Measurements from ENCODE around the gene NKX1-2.

Gene NKX1-2

GRCh38 chr10:124476043-124476725, 26.3 kb upstream of the NKX1-2 start:
- intact Hi-C loops (cut with DNase I), result no loop called here
- DNase-seq, result peak in 2 of 10 donors; percentile 24 to 61

- peak in 1 of 10 donors; percentile 35 for DNase-seq
- intact Hi-C loops (cut with DNase I), result no loop called here
These were observed 24.8 kb upstream of the NKX1-2 start for GRCh38 chr10:124474514-124475070.

- DNase-seq, result peak in 1 of 10 donors; percentile 46
These were observed 23.2 kb upstream of the NKX1-2 start for GRCh38 chr10:124473070-124473469.

DNA sequence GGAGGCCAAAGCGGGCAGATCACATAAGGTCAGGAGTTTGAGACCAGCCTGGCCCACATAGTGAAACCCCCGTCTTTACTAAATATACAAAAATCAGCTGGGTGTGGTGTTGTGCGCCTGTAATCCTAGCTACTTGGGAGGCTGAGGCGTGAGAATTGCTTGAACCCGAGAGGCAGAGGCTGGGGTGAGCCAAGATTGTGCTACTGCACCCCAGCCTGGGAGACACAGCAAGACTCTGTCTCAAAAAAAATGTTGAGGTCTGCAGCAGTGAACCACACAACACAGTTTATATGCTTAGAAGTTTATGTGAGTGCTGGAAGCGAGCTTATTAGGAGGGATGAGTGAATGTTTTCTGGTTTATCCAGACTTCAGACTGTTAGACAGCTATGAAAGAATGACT, 22.2 kb upstream of the NKX1-2 start:
- no peak for DNase-seq
- intact Hi-C loops (cut with DNase I), result no loop called here

More at GRCh38 chr10:124473070-124473469, 23.2 kb upstream of the NKX1-2 start:
- intact Hi-C loops (cut with DNase I), result no loop called here

- DNase-seq, result peak in 1 of 10 donors; percentile 67
- intact Hi-C loops (cut with DNase I), result no loop called here
These were observed 21.0 kb upstream of the NKX1-2 start for GRCh38 chr10:124470544-124471434.

DNA sequence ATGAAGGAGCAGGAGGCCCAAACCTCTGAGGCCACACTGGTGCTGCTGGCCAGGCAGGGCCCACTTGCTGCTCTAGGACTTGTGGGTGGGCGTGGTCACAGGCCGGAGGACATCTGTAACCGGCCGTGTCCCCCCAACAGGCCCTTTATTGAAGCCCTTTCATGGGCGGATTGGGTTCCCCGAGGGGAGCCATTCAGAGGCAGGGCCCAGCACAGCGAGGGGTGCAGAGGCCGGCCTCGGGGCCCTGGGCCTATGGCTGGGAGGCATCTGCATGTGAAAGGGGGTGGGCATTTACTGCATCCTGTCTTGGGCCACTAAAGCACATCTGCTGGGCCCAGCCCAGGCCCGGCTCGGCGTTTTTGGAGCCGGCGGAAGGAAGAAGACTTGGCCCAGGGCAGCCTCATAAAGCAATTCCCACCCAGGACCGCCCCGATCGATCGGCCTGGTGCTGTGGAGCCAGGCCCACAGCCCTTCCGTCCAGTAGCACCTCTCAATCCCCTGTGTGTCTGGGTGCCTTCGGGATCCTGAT, 20.2 kb upstream of the NKX1-2 start:
- intact Hi-C loops (cut with DNase I), result no loop called here
- peak in 2 of 10 donors; percentile 67 to 72 for DNase-seq

- intact Hi-C loops (cut with DNase I), result no loop called here
- DNase-seq, result peak in 2 of 10 donors; percentile 21 to 62
These were observed 18.8 kb upstream of the NKX1-2 start for GRCh38 chr10:124468624-124469023.

DNA sequence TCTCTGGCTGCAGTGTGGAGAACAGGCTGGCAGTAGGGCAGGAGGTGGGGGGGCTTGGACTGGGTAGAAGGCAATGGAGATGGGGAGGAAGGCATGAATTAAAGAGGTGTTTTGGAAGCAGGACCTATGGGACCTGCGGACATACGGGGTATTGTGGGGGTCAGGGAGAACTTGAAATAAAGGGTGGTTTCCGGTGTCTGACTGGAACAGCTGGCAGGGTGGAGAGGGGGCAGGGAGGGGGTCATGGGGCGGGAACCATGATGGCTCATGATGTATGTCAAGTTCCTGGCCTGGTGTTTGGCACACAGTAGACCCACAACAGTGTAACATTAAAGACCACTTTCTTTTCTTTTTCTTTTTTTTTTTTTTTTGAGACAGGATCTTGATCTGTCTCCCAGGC, 17.3 kb upstream of the NKX1-2 start:
- peak in 1 of 10 donors; percentile 13 for DNase-seq
- intact Hi-C loops (cut with DNase I), result no loop called here

DNA sequence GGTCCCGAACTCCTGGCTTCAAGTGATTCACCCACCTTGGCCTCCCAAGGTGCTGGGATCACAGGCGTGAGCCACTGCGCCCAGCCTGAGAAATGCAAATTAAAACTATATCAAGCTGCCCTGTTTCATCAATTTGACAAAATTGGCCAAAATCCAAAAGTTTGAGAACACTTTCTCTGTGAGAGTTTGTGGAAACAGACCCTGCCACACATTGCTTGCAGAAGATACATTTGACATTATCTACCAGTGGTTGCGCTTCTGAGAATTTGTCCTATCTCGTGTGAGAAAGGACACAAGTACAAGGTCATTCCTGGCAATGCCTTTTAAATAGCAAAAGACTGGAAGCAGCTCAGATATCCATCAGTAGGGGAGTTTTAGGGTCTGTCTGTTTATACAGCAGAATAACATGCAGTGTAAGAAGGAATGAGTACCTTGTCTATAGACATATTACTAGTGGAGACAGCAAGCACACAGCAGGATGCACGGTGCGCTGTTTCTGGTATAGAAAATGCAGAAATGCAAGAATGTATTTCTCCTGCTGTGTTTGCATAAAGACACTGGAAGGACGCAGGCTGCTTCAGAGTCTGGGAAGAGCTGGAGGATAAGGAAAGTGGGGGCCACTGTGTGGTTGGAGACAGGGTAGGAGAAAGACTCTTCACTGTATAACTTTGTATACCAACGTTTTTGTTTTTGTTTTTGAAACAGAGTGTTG, 16.1 kb upstream of the NKX1-2 start:
- no peak for DNase-seq

DNA sequence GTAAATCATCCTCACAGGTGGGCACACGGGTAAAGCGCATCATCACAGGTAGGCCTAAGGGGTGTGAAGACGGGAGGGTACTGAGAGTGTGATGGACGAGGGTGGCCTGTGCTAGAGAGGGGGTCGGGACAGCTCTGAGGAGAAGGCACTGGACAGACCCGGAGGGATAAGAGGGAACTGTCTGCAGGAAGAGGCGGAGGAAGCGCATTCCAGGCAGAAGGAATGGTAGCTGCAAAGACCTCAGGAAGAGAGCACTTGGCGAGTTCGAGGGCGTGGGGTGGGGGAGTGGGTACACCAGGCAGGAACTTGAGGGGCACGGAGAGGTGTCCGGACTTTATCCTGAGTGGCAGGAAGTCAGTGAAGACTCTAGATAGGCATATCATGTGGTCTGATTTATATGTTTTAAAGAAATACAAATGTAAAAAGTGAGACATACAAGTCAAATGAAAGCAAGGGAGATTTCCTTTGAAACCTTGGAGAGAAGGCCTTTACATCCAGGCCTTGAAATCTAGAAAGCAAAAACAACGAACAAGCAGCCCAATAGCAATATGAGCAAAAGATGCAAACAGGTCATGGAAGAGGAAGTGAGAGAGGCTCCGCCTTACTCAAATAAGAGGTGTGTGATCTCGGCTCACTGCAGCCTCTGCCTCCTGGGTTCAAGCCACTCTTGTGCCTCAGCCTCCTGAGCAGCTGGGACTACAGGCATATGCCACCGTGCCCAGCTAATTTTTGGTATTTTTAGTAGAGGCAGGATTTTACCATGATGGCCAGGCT, 15.4 kb upstream of the NKX1-2 start:
- intact Hi-C loops (cut with DNase I), result no loop called here
- peak in 1 of 10 donors; percentile 57 for DNase-seq

More for the DNA sequence above, 16.1 kb upstream of the NKX1-2 start:
- intact Hi-C loops (cut with DNase I), result no loop called here

DNA sequence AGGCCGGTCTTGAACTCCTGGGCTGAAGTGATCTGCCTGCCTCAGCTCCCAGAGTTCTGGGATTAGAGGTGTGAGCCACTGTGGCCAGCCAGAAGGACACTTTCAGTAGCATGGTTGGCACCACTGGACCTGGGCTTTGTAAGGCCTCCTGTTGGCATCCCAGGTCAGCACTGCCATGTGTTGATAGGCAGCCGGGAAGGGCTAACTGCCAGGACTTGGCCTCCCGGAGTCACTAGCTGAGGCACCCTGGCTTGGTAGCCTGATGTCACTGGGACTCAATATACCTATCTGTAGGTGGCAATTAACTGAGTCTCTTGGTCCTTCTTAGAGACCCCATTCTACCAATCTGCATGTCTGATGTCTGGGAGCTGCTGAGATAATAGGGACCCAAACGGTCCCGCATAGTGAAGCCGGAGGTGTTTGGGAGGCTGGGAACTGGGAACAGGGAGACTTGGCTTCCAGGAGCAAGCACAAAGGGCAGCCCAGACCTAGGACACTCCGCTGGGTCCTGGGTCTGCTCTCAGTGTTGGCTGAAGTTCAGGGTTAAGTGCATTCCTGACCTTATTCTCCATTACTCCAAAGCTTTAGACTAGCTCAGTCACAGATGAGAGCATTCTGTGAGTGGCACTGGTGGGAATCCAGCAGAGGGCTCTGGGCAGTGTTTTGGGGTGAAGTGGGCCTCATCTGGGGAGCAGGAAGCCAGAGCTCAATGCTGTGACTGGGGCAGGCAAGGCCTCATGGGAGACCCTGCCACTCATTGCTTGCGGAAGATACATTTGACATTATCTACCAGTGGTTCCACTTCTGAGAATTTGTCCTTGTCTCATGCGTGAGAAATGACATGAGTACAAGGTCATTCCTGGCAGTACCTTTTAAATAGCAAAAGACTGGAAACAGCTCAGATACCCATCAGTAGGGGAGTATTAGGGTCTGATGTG, 14.5 kb upstream of the NKX1-2 start:
- no peak for DNase-seq
- intact Hi-C loops (cut with DNase I), result loop anchor here (5.0 kb wide), 1 partner anchor 47 kb away; the partner anchor contains the start of gene OAT

DNA sequence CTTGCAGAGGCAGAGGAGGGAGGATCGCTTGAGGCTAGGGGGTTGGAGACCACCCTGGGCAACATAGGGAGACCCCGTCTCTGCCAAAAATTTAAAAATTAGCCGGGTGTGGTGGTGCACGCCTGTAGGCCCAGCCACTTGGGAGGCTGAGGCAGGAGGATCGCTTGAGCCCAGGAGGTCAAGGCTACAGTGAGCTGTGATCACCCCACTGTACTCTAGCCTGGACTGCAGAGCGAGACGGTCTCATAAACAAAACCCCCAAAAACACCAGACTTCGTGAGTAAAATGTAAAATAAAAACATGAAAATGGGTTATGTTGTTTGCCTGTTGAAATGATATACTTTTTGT, 12.5 kb upstream of the NKX1-2 start:
- no peak for DNase-seq
- intact Hi-C loops (cut with DNase I), result loop anchor here (5.0 kb wide), 1 partner anchor 45 kb away; the partner anchor contains the start of gene OAT

DNA sequence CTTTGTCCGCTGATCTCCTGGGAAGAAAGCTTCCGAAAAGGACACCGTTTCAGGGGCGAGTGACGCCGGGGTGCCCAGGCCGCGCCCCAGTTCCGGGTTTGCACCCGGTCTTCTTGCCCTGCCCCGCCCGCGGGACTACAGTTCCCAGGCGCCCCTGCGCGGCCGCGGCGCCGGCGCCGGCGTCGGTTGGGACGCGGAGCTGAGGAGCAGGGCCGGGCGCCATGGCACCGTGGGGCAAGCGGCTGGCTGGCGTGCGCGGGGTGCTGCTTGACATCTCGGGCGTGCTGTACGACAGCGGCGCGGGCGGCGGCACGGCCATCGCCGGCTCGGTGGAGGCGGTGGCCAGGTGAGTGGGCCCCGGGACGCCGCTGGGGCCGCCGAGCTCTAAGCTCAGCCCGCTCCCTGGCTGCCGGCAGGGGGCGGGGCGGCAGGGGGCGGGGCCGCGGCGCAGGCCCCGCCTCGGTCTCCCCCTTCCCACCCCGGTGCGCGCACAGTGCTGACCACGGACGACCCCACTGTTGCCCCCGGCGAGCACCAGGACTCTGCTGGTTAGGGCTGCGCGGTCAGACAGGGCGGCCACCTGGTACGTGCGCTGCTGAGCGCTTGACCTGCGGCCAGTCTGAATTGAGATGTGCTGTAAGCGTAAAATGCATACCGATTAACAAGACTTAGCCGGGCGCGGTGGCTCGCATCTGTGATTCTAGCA, 12.0 kb upstream of the NKX1-2 start, which contains the start of gene LHPP:
Gene LHPP, plus strand, starts transcription at position 182 of the 706 bp plus-strand sequence. Its CDS starts 40 bp downstream, at position 222.
- intact Hi-C loops (cut with DNase I), result loop anchor here (5.0 kb wide), 1 partner anchor 44 kb away; the partner anchor contains the start of gene OAT
- peak; percentile 77 to 98 (median 87) for DNase-seq

DNA sequence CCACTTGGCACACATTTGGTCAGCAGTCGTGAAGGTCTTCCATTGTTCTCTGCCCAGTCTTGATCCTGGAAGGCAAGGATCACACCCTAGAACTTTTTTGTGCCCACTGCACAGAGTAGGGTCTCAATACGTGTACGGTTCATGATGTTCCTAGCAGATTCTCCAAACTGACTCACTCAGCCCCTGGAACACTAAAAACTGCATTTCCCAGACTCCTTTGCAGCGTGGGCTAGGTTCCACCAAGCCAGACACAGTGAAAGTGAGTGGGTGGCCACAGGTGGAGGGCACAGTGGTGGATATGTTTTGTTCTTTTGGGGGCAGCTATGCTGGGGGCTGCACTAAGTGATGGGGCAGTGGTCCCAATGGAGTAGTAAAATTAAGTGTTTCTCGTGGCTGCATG, 10.3 kb upstream of the NKX1-2 start:
- DNase-seq, result no peak
- intact Hi-C loops (cut with DNase I), result loop anchor here (5.0 kb wide), 1 partner anchor 43 kb away; the partner anchor contains the start of gene OAT

DNA sequence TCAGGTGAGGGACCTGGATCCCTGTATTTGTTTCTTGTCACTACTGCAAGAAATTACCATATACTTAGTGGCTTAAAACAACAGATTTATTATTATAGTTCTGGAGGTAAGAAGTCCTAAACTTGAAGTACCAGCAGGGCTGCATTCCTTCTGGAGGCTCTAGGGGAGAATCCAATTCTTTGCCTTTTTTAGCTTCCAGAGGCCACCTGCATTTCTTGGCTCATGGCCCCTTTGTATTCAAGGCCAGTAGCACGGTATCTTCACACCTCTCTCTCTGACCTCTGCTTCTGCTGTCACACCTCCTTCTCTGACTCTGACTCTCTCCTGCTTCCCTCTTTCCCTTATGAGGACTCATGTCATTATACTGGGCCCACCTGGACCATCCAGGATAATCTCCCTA, 9.6 kb upstream of the NKX1-2 start:
- intact Hi-C loops (cut with DNase I), result no loop called here
- no peak for DNase-seq

DNA sequence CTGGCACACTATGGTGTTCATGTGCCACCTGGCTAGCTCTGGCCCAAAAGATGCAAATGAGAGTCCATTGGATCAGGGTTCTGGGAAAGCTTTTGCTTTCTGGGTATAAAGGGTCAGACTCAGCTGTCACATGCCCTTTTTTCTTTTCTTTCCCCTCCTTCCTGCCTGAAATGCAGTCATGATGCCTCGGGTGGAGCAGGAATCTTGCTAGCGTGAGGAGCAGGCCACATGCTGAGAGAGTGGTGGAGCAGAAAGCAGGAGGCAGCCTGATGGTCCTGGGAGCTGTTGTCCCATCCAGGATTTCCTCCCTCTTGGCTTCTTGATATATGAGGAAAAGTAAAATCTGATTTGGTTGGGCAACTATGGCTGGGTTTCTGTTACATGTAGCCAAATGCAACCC, 9.1 kb upstream of the NKX1-2 start:
- DNase-seq, result no peak
- intact Hi-C loops (cut with DNase I), result no loop called here

DNA sequence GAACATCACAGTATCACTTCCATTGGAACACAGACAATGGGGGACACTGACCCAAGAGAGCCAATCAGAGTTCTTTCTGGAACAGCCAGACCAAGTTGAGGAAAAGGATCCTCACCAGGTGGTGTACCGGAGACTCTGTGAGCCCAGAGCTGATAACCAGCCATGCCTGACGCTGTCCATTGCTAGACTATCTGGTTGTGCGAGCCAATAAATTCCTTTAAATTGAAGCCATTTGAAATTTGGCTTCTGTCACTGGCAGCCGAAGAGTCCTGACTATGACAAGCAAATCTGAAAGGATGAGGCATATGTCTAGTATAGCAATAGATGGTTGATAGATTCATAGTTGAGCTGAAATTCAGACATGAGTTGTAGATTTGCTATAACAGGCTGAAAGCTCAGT, 8.6 kb upstream of the NKX1-2 start:
- intact Hi-C loops (cut with DNase I), result no loop called here
- no peak for DNase-seq

DNA sequence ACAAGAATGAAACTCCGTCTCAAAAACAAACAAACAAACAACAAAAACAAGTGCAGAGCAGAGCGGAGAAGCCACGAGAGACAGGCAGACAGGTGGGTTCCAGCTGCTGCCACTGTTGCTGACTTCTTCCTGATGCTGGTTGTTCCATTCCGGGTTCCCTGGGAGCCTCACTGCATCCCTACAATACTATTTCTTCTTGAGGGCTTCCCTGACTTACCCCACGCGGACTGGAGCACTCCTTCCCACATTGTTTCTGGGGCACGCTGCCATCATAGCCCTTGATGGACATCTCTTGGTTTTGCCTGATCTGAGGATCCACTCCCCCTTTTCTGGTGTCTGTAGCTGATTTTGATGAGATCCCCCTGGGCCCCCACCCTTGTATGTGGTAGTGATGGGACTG, 5.6 kb upstream of the NKX1-2 start:
- peak in 1 of 10 donors; percentile 8 for DNase-seq
- intact Hi-C loops (cut with DNase I), result no loop called here
